ENCODE measurements around the gene MMS22L.

GRCh38 chr6:97138581-97138980 is 144.4 kb downstream of the MMS22L start:
- TF ChIP-seq POLR2AphosphoS5 (IDR thresholded peaks at IDR 0.05; ENCODE audit: insufficient read depth in 1 of 2, low read depth in 1 of 2) (no peak), POLR2A (IDR thresholded peaks at IDR 0.05) (no peak)
- TF ChIP-seq, protein P1, sequence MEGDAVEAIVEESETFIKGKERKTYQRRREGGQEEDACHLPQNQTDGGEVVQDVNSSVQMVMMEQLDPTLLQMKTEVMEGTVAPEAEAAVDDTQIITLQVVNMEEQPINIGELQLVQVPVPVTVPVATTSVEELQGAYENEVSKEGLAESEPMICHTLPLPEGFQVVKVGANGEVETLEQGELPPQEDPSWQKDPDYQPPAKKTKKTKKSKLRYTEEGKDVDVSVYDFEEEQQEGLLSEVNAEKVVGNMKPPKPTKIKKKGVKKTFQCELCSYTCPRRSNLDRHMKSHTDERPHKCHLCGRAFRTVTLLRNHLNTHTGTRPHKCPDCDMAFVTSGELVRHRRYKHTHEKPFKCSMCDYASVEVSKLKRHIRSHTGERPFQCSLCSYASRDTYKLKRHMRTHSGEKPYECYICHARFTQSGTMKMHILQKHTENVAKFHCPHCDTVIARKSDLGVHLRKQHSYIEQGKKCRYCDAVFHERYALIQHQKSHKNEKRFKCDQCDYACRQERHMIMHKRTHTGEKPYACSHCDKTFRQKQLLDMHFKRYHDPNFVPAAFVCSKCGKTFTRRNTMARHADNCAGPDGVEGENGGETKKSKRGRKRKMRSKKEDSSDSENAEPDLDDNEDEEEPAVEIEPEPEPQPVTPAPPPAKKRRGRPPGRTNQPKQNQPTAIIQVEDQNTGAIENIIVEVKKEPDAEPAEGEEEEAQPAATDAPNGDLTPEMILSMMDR (IDR thresholded peaks at IDR 0.05) = no peak

Data from vagina (tissue), 2 donors.